H4 (cell line): ENCODE data around the gene NFIX. TPM values are rescaled to one million over a fixed set of nuclear protein-coding genes. Genes with fewer than 3 reads are reported as not detected.

Experiments used
- DNase-seq: peaks from one replicate; pipeline ENCODE4 v3.0.0-alpha.2; 2015; ENCODE audit warnings: low spot score
- total RNA-seq: library from RNA; depleted of rRNA; stranded (reverse); fragments of >200 nt; shearing (Covaris generic); gene quantifications from 2 replicates; pipeline ENCODE4 v1.2.3, GENCODE V29; 2014

Gene NFIX
- total RNA-seq, 1 experiment from 2014 or later, result 13.8 TPM

DNA sequence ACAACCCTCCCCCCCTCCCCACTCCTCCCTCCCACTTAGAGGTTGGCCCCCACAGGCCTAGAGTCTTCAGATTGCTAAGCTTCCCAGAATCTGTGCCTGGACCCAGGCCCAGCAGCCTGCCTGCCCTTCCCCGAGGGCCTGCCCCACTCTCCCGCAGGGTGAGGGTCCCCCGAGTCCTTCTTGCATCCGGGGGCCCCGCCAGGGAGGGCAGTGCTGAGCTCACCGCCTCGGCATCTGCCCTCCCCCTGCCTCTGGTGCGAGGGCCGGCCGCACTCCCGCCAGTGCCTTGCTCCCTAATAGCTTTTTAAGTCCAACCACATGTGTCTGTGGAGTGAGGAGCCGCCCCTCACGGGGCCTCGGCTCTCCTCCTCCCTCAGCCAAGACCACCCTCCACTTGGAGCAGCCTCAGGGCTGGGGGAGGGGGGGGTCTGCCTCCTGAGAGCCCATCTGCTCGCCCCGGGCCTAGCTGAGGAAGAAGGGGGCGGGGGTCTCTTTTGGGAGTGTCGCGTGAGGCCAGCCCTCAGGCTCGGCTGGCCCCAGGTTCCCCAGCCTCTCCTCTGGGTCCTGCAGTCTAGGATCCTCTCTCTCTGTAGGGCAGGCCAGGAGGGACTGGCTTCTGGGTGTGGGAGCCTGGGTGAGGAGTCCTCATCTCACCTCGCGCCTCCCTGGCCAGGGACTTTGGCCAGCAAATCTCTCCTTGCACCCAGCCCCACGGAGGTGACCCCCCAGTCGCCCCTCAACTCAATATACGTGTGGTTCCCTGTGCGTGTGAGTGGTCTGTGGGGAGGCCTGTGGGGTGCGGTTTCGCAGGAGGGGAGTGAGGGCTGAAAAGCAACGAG lies 60.2 kb downstream of the NFIX start:
- peak; percentile 90 for DNase-seq

DNA sequence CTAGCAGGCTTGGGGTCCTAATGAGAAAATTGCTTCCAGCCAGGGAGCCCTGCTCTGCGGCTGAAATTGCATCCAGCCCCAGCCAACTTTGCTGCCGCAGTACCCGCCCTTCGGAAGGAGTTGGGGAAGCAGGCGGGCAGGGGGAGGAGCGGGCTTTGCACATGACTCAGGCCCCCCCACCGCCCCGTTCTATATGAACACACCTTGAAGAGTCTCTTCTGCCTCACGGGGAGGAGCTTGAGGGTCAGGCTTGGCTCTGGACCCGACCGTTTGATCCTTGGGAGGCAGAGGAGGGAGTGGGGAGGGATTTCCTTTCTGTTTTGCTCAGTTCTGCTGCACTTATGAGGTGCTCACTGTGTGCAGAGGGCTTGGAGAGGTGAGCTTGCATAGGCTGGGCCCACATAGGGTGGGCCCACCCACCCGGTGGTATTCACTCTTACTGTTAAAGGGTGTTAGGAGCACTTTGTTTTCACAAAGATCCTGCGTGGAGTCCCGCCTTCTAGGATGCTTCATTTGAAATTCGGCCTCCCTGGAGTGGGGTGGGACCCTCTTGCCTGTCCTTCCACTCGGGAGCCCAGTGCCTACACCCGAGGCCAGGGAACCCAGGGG lies 60.9 kb downstream of the NFIX start:
- peak; percentile 93 for DNase-seq

DNA sequence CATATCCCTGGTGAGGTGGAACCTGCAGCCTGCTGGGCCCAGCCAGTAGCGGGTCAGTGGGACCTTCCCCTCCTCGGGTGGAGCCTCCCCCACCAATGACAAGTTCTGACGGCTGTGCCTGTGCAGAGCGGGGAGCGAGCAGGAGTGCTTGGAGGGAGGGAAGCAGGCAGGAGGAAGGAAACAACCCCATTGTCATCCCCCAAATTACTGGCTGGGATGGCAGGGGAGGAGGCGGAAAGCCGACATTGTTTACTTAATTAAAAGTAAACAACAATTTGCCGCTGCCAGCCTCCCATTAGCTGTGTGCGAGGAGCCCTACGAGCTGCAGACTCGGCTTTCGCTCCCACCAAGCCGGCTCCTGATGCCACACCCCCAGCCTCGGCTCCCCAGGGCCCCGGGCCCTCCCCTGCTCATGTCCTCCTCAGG lies 61.9 kb downstream of the NFIX start:
- DNase-seq, result peak; percentile 75

DNA sequence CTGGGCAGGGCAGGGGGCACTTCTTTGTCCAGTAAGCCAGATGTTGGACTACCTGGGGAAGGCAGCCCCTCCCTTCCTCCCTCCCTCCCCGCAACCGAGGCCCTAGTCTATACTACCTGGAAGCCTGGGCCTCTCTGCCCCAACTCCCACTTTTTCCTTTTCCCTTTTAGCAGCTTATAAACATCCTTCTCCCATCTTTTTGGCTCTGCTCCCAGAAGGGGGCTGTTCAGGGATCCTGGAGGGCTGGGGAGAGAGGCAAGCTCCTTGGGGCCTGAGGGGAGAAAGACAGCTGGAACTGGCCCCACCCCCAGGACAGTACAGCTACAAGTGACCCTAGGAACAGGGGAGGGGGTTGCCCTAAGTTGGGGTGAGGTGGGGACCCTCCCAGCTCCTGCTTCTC lies 62.5 kb downstream of the NFIX start:
- DNase-seq, result peak; percentile 42

DNA sequence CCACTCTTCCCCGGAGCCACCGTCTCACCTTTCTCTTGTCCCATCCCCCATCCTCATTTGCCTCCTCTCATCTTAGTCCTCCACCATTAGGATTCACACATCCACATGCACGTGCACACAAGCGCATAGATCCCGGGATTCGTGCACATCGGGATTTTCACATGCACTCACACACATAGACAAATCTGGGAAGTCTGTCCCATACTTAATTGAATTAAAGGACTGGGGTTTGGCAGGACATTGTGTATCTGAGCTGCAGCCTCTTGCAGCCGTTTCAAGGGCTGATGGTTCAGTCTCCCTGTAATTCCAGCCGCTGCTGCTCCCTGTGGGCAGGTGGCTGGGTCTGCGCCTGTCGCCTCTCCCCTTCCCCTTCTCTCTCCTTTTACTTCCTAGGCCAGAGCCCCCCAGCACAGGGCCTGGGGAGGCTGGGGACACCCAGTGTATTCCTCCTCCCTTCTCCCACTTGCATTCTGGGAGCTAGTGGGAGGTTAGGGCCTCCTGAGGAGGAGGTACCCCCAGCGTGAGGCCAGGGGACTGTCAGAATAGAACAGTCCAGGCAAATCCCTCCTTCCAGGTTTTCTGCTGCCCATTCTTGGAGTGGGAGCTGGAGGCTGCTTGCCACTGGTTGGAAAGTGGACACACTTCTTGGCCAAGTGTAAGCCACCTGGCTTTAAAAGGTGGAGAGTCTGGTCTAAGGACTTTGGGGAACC lies 63.8 kb downstream of the NFIX start:
- DNase-seq, result no peak

DNA sequence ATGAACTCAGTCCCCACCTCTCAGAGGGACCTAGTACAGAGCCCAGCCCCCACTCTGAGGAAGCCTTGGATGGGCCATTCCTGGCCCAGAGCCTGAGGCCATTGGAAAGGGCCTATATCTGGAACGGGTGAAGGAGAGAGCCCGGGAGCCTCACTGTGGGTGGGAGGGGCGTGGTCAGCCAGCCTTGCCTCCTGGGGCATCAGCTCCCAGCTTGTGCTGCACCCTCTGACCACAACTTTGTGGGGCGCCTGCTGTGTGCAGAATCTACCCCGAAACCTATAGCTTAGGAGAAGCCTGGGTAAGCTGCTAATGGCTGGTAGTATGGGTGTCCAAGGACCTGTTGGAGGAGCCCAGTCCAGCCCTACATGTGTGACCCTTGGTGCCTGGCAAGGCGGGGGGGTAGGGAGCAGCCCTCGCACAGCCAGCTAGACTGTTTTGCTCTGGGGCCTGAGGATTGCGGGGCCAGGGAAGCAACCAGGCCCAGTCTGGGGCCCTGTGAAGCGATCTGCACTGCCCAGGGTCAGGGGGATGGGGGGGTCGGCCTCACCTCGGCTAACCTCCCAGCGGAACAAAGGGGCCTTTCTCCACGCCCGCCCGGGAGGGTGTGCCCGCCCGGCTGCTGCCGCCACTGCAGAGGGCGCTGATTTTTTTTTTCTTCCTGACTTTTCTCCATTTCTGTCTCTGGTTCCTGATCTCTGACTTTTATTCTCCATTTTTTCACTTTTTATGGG lies 65.1 kb downstream of the NFIX start:
- peak; percentile 37 for DNase-seq

DNA sequence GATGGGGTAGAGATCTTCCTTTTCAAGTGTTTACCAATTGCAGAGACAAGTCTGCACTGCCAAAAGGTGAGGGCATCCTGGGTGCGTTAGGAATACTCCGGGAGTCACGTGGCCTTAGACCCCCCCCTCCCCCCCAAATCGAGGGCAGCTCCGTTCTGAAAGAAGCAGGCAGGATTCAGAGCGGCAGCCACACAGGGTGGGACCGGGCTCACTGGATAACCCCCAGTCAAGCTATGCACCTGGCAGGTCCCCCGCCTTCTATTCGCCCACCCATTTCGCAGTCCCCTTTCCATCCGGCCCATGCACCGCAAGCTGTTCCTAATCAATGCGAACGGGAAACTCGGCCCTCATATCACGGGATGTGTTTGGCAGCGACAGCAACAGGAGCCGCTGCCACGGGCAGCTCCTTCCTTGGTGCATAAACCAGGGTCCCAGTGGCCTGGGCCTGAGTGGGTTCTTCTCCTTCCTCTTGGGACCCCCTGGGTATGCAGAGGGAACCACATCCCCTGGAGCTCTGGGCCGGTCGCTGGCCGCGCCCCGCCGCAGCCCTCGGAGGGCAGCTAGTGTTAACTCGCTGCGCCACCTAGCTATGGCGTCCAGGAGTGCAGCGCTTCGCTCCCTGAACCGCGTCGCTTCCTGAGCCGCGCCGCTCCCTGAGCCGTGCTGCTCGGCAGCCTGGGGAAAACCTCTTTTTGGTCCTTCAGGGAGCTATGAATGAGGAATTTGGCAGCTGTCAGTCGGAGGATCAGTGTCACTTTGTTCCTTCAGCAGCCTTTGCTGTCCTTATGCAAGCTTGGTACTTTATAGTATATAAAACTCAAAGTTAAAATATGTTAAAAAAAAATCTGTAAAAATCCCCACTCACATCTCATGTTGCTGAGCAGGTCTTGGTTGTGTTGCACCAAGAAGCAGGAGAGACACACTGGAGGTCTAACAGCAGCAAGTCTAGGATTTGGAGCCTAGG lies 66.0 kb downstream of the NFIX start:
- peak; percentile 62 for DNase-seq

DNA sequence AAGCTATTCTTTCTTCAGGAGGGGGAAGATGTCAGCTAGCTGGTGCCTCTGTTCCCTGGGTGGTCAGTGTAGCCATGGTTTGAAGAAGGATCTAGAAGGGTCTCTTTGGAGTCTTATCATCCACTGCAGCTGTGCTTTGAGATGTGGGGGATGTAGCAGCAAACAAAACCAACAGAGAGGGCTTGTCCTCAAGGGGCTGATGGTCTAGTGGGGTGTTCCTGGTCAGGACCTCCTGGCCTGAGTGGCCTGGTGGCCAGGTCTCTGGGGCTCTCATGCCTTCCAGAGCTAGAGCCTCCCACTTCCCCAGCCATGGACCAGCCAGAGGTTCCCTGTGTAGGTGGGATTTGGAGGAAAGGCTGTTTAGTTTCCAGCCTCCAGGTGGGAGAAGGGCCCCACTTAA lies 67.0 kb downstream of the NFIX start:
- DNase-seq, result no peak

DNA sequence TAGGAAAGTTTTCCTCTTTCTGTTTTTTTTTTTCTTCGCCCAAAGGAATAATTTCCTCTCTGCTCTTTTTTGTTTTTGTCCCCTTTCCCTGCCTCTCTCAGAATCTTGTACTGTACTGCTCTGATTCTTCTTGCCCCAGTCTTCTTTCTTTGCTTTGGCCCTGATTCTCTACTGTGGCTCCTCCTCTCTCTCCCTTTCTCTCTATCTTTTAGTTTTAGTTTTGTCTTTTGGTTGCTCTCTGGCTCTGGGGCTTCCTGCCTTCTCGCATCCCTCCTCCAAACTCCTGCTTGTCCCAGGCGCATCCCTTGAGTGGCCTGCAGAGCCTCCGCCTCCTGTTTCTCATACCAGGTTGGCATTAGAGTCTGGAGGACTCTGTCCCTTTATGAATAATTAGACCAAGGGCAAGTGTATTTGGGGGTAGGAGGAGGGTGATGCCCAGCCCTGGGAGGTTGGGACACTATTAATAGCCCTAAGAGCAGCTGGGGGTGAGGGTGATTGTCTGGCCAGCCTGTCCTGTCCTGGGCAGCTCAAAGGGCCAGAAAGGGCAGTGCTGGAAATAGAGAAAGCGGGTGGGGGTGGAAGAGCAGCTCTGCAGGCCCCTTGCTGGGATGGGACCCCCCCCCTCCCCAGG lies 68.3 kb downstream of the NFIX start:
- no peak for DNase-seq

DNA sequence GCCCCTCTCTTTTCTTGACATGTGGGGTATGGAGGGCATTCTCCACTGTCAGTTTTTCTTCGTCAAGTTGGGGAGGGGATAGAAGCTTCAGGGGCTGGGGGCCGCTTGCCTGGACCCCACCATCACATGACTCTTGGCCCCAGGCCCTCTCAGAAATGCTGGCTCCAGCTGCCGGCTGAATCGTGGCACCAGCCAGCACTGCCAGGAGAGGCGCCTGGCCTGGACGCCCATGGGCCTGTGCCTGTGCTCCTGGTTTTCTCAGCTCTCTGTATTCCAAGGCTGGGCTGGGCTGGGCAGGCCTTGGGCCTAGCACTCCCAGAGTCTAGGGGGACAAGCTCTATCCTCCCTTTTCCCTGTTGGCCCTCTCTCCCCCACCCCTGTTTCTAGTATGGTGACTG lies 68.8 kb downstream of the NFIX start:
- no peak for DNase-seq

DNA sequence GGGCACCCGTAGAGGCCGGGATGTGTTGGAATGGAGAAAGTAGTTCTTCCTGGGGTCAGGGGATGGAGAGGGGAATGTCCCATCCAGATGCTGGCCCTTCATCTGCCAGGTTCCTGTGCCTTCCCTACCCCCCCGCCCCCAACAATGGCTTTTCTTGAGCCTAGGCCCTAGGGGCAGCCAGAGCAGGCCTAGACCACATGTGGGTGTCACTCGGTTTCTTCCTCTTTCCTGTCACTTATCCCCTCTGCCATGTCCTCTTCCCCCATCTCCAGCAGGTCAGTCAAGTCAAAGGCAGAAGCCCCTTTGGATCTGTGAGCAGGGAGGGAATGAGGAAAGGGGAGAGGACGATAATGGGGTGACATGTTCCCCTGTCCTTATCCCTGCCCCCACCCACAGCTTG lies 71.0 kb downstream of the NFIX start:
- DNase-seq, result no peak

DNA sequence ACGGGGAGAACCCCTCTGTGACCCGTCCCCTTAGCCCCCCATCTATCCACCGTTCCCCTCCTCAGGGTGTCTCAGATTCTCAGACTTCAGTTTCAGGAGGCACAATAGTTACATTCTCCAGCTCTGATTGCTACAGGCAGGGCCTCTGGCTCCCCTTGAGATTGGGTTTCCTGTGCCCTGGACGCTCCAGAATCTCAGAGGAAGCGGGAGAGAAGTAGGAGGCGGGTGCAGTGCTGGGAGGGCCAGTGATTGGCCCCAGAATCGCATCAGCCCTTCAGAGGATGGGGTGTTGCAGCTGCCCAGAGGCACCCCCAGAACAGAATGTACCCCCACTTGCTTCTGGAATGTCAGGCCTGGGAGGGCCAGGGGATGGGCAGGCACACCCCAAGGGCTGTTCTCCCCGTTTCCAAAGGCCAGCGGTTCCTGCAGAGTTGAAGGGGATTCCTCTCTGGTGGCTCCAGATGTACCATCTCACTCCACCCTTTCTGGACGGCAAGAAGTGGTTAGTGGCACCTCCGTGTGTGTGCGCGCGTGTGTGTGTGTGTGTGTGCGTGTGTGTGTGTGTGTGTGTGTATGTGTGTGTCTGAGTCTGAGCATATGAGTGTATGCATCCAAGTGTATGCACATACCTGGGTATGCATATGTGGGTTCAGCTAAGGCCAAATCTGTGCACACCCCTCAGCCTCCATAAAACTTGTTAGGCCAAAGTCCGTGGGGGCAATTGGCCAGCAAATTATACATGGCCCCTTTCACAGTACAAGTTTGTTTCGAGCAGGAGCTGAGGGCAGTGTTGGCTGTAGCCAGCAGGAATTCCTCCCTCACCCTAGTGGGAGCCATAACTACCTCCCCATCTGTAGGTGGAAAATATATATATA lies 71.9 kb downstream of the NFIX start:
- no peak for DNase-seq

DNA sequence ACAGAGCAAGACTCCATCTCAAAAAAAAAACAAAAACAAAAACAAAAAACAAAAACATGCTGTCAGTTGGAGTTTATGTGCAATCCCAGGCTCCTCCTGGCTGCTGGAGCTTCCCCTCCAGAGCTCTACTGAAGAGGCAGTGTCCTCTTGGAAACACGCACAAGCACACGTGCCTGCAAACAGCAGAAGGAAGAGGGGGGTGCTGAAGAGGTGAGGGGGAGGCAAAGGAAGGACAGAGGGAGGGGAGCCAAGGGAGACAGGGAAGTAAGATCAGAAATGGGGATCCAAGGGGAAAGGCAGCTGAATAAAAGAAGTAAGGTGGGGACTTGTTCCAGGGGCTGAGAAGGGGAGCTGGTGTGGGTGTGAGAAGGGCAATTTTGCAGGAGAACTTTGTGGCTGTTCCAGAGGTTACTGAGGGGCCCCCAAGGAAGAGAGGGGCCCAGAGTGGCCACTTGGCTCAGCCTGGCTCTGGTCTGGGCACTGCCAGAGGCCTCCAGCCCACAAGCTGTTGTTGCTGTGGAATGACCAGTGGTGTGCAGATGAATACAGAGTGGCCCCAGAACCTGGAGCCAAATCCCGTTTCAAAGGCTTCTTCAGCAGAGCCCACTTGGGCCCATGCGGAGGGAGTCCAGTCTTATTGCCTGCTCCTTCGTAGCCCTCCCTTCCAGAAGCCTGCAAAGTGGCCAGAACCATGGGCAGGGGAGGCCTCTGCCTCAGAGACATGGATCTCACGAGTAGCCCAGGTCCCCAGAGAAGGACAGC lies 73.0 kb downstream of the NFIX start:
- DNase-seq, result no peak

DNA sequence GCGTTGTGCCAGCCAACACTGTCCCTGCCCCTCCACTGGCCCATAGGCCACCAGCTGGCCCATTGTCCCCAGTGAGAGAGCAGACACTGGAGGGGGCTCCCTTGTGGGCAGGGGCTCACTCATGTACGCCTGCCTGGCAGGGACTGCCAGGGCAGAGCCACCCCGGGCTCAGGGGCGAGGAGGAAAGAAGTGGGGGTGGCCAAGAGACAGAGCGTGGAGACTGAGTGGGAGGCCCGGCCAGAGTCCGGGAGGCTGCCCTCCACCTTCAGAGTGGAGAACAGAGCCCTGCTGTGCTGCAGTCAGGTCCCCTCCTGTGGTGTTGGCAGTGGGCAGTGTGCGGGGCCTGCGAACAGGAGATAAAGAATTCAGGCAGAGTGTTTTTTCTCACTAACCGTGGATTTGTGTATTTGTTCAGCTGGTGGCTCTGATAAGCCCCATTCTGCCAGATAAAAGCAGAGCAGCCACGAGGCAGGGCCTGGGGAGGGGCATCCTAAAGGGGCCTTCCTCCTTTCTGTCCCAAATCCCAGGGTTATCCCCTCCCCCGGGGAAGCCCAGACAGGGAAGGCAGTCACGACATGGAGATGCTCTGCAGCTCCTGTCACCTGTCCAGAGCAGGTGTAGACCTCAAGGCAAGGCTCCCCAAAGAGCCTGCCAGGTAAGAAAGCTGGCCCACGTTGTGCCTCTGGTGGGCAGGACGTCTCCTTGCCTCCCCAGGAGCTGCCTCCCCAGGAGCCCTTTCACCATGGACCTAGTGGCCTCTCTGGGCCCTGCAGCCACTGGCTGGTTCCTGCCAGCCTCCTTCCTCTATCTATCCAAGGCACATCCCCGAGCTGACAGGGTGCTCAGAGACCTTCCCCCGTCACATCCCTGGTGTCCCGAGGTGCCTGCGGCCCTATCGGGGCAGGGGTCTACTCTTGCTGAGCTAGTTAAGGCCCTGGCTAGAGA lies 74.4 kb downstream of the NFIX start:
- DNase-seq, result no peak

DNA sequence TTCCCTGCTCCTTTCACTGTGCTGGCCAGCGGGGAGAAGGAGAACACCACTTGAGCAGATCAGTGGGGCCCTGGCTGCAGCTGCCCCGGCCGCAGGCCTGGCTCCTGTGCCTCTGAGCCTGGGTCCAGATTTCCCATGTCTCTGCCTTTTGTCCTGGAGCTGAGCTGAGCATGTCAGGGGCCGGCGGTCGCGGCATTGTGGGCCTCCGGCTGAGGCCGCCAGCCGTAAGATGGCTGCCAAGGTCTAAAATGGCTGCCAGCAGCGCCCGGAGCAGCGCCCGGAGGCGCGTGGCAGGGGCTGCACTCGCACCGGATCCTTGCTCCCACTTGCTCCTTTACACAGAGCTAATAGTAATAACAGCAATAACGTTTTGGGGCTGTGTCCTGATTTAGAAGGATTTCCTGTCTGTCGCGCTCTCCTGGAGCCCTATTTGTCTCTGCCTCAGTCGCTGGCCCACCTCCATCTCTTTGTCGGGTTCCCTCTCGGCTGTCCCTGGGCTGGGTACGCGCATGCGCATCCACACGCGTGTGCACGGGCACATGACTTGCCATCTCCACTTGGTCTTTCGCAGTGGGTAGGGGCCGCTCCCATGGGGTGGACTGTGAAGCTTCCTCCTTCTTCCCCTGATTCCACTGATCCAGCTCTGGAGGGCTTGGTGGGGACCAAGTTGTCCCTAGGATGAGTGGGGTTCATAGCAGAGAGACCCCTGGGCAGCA lies 75.3 kb downstream of the NFIX start:
- DNase-seq, result no peak

DNA sequence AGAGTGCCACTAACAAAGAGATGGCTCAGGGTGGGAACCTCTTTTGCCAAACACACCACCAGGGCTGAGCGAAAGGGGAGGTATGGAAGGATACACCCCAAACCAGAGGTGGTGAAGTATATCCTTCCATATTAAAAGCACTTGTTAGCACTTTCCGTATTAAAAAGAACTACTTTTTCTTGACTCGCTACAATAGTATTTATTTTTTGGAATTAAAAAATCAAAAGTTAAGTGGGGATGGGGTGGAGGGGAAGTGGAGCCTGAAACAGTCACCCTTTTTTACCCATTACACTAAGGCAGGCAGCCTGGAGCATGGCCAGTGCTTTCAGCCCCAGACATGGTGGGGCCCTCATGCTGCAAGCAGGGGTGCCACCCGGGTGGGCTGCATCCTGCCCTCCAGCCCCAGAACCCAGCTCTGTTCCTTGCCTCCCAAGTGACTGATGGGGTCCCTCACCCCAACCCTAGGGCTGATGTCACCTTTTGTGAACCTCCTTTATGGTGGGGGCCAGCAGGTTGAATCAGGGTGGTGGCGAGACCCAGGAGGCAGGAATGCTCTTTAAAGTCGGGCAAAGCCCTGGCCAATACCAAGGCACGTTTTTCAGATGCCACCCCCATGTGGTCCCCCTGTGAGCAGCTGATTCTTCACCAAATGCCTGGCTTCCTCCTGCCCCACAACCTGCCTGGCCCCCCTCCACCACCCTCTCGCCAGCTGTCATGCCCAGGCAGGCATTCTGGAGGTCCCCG lies 76.3 kb downstream of the NFIX start:
- no peak for DNase-seq
